GM19351 (cell line): ENCODE measurements around the gene SNX1.
A peak's percentile ranks its signal among the peaks of the same experiment; 100 is the strongest.
"Not testable (repeated sequence)": the region's sequence is repeated elsewhere in the genome, so short reads cannot be mapped to it uniquely, and the experiment has no call there.

Experiments
- ATAC-seq: cut with Tn5 transposase; IDR thresholded peaks from one replicate; pipeline ENCODE4 v1.9.1; 2021; ENCODE audit warnings: mild to moderate bottlenecking, moderate library complexity; ENCODE audit not compliant: unreplicated experiment

Gene SNX1, protein sequence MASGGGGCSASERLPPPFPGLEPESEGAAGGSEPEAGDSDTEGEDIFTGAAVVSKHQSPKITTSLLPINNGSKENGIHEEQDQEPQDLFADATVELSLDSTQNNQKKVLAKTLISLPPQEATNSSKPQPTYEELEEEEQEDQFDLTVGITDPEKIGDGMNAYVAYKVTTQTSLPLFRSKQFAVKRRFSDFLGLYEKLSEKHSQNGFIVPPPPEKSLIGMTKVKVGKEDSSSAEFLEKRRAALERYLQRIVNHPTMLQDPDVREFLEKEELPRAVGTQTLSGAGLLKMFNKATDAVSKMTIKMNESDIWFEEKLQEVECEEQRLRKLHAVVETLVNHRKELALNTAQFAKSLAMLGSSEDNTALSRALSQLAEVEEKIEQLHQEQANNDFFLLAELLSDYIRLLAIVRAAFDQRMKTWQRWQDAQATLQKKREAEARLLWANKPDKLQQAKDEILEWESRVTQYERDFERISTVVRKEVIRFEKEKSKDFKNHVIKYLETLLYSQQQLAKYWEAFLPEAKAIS

DNA sequence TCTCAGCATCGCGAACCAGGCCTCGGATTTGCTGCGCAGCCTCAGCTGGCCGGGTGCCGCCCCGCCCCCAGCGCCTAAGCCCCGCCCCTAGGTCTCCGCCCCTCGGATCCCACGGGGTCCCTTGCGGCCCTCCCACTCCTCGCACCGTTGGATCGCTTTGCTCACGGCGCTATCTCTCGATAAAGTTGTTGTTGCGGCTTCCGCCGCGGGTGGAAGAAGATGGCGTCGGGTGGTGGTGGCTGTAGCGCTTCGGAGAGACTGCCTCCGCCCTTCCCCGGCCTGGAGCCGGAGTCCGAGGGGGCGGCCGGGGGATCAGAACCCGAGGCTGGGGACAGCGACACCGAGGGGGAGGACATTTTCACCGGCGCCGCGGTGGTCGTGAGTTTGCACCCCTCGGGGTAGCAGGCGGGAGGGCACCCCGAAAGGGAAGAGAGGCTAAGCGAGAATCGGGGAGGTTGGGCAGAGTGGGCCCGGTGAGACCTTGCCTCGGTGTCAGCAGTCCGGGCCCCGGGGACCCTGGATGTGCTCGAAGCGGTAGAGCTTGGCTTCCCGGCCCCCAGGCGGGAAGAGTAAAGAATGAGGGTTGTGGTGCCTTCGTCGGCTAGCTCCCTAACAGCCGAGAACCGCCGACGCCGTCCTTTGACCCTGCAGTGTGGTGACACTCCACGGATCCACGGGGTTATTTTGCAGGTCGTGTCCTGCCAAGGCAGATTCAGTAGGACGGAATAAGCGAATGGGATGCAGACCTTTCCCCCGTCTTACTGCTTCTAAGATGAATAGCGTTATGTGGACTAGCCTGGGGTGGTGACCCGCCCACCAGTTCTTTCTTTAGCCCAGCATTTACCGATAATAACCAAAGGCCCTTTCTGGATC is at the start of gene SNX1:
SNX1 (plus strand) TSS at position 188 of the 873 bp plus-strand sequence; CDS start at position 220, 32 bp downstream.
- ATAC-seq, result peak; percentile 37

DNA sequence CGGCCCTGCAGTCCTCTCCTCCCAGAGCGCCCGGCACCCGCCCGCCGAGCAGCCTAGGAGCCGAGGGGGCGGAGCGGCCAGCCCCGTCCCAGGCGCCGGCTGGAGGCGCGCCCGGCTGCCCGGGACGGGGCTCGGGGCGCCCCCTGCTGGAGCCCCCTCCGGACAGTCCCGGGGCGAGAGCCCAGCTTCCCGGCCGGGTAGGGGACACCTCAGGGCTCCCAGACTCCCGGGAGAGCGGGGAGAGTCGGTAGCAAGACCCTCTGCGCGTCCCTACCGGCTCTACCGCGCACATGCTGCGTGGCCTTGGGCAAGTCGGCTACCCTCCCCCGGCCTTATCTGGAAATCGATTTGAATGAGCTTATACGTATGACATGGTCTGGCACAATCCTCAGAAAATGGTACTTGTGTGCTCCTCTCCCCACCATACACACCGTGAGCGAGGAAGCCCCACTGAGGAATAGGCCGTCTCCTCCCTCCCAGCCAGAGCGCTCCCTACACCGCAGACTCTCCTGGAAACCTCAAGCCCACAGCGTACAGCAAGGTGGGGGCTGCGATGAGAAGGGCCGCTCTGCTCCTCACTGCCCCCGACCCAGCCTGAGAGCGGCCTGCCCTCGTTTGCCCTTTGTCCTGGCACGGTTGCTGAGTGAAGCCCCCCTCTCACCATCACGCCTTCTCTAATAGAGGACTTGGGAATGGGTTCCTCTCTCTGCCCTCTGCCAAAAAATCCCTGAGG is 49.2 kb upstream of the SNX1 start, which contains the start of gene DAPK2:
DAPK2 (minus strand) TSS at position 65 of the 733 bp plus-strand sequence. CDS start 6,224 bp downstream, outside the sequence.
- ATAC-seq, result peak; percentile 58

DNA sequence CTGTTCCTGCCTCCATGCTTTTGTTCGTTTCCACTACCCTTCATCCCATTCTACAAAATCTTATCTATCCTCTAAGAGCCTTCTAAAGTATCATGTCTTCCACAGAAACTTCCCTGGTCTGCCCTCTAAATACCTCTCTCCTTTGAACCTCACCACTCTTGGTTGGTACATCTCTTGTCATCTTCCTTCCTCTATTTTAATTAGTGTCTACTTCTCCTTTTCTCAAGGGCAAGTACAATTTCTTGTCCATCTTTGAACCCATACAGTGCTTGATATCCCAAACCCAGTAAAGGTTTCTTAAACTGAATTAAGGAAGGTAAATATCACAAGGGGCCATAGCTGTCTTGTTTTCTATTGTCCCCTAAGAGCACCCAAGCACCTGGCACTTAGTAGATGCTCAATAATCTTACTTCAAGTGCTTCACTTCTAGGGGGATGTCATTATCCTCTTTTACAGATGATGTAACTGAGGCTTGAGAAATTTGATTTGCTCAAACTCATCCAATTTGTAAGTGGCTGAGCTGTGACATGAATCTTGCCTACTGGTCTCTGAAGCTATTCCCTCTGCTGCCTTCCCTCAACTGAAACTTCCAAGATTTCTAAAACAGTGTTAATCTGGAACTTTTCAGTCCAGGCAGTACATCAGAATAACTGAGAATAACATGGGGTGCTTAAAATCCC is 46.9 kb upstream of the SNX1 start:
- no peak for ATAC-seq

DNA sequence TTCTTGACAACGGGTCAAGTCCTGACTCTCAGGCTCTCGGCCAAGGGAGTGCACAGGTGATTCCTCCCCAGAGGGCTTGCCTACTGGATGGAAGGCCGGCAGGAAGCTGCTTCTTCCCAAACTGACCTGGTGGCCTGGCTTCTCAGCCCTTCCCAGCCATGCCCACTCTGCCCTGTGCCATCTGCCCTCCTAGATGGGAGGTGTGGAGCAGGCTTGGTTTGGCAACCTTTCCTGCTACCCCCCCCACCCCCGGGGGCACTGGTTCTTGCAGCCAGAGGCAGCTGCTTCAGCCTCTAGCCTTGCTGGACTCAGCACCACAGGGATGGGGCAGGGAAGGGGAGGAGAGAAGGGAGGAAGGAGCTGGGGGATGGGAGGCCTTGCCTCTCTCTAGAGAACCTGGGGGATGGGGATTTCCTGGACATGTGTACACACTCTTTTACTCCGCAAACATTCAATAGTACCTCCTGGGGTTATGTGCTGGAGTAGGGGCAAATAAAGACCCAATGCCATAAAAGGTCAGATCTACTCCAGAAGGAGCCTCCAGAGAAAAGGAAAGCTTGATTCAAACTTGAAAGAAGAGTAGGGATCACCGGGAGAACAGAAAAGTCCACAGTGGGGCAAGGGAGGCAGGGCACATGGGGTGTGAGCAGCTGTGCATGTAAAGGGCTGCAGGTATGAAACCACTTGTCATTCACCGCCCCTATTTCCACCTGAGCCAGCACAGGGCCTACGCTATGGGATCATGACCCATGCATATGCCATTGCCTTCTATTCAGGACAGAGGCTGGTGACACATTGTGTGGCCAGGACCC is 45.3 kb upstream of the SNX1 start:
- ATAC-seq, result no peak

DNA sequence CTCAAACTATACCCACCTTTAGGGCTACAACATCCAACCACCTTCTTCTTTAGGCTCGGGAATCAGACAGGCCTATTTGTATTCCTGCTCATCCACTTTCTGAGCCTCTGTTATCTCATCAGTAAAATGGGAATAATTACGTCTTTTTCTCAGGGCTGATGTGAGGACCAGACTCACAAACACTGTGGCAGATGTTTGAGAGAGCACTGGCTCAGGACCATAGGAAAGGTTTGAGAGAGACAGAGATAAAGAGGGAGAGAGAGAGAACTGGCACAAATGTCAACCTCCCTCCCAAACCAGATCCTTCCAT is 44.7 kb upstream of the SNX1 start:
- ATAC-seq, result no peak

DNA sequence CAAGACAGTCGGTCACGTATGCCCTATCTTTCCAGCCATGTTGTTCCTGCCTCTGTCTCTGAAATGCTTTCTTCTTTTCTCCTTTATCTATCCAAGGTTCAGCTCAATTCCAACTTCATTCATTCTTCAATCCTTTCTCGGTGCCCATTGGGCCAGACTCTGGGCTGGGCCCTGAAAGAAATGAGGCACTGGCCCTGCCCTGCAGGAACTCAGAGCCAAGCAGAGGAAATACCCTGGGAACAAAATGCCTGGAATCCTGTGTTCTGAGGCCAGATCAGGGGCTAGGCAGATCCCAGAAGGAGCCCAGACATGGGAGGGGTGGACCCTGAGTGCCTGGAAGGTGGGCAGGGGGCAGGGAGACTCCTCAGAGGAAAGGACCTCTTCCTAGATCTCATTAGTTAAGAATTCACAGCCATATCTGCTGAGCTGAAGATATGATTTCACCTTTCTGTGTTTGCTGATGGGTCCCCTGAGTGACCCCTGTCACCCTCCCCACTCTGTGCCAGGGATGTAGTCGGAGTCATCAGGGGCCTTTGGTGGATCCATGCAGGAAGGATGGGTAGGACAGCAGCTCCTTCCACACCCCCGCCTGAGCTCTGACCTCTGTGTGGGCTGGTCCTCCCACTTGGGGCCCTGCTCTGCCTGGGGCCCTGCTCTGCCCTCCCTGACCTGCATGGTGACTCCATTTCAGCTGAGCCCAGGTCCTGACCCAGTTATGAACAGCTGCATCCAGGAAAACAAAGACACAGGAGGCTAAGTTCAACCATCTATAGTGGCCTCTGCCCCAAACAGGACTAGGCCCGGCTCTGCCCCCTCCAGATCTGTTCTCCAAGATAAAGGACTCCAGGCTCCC is 44.1 kb upstream of the SNX1 start:
- no peak for ATAC-seq

DNA sequence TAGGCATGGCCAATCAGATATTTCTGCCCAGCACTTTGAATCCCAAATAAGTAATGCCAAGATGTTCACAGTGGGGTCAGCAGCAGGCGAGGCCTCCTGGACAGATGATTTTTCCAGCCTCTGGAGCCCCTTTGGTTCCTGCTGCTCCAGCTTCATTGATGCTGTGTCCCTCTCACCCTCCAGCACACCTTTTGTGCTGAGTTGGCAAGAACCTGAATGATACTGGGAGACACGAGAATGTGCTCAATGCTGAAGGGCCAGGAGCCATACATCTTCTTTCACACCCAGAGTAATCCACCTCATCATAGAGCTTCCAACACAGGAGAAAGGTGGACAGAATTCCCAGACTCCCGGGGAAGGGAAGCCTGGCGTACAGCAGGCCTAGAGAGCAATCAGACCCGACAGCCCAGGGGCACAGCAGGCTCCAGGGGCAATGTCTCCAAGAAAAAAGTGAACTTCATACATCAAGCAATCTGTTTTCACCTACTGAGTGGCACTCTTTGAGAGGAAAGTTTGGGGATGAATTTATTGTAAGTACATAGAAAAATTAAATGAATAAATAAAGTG is 42.8 kb upstream of the SNX1 start:
- ATAC-seq, result no peak

DNA sequence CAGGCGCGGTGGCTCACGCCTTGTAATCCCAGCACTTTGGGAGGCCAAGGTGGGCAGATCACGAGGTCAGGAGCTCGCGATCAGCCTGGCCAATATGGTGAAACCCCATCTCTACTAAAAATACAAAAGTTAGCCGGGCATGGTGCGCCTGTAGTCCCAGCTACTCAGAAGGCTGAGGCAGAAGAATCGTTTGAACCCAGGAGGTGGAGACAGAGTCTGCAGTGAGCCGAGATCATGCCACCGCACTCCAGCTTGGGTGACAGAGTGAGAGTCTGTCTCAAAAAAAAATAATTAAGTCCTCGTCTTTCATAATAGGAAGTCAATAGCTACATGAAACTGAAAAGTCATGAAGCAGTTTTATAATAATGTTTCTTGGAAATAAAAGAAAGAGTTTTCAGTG is 42.1 kb upstream of the SNX1 start:
- not testable (repeated sequence) for ATAC-seq

DNA sequence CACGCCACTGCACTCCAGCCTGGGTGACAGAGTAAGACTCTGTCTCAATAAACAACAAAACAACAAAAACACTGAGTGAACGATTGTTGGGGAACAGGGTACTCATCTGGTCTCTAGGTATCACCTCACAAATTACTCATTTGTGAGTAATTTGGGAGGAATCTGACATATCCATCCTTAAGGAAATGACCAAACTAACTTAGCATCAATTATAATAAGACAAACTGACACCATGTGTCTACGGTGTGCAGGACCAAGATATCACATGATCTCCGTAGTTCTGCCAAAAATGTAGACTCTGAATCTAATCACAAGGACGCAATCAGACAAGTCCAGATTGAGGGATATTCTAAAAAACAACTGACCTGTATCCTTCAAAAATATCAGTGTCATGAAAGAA is 37.5 kb upstream of the SNX1 start:
- ATAC-seq, result no peak

DNA sequence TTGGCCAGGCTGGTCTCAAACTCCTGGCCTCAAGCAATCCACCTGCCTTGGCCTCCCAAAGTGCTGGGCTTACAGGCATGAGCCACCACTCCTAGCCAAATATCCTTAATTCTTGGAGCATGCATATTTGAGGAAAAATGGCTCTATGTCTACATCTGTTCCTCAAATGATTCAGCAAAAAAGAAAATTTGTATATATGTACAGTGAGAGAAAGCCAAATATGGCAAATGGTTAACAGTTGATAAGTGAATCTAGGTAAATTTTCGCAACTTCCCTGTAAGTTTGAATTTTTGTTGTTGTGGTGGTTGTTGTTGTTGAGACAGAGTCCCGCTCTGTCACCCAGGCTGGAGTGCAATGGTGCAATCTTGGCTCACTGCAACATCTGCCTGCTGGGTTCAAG is 36.7 kb upstream of the SNX1 start:
- ATAC-seq, result not testable (repeated sequence)

DNA sequence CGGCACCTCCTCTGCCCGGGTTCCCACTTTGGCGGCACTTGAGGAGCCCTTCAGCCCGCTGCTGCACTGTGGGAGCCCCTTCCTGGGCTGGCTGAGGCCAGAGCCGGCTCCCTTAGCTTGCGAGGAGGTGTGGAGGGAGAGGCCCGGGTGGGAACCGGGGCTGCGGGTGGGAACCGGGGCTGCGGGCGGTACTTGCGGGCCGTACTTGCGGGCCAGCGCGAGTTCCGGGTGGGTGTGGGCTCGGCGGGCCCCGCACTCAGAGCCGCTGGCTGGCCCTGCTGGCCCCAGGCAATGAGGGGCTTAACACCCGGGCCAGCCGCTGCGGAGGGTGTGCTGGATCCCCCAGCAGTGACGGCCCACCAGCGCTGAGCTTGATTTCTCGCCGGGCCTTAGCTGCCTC is 35.1 kb upstream of the SNX1 start:
- no peak for ATAC-seq

DNA sequence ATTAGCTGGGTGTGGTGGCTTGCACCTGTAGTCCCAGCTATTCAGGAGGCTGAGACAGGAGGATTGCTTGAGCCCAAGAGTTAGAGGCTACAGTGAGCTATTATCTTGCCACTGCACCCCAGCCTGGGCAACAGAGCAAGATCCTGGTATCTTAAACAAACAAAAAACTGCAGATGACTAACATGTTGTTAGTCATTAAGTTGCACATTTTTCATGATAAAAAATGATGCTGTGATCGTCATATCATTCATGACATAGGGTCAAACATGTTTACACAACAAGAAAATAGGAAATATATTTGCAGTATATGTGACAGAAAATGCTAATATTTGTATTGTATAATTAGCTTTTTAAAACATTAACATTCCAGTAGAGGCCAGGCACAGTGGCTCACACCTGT is 29.3 kb upstream of the SNX1 start:
- ATAC-seq, result no peak

DNA sequence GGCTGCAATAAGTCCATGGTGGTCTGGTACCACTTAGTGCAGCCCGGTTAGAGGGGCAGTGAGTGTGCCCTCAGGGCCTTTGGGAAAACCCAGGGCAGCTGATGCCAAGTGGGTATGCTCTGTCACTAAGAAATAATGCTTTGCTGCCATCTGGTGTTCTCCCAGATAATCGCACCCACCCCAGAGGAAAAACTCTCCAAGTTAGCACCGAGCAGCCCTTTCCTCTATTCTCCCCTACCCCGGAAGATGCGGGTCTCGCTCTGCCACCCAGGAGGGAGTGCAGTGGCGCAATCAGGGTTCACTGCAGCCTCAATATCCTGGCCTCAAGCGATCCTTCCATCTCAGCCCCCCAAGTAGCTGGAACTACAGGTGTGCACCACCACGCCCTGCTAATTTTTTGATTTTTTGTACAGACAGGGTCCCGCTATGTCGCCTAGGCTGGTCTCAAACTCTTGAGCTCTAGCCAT is 28.2 kb upstream of the SNX1 start:
- ATAC-seq, result no peak

DNA sequence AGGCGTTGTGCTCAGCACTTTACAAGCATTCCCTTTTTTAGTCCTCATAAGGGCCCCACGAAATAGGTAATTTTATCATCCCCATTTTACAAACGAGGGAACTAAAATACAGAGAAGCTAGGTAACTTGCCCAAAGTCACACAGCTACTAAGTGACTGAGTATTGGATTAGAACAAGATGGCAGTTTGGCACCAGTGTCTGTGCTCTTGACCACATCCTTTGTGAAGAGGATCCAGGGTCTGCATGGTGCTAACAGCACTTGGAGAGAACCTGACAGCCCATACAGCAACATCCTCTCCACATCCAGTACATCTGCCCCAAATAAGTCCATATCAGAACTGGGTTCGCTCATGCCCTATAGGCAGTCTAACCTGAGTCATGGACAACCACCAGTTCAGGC is 27.6 kb upstream of the SNX1 start:
- ATAC-seq, result no peak

DNA sequence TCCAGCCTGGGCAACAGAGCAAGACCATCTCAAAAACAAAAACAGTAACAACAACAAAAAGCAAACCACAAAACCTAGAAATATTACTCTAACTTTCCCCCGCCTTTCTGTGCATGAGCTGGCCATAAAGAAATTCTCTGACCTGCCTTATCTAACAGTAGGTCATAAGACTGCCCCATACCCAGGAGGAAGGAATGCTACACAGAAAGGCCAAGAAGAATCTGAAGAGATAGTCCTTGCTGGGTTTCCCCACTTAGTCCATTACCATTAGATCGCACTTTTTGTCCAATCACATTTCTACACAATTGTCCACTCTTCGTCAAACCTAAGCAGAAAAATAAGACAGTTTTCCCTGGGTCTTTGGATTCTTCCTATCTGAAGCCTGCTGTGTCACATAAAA is 25.7 kb upstream of the SNX1 start:
- no peak for ATAC-seq

DNA sequence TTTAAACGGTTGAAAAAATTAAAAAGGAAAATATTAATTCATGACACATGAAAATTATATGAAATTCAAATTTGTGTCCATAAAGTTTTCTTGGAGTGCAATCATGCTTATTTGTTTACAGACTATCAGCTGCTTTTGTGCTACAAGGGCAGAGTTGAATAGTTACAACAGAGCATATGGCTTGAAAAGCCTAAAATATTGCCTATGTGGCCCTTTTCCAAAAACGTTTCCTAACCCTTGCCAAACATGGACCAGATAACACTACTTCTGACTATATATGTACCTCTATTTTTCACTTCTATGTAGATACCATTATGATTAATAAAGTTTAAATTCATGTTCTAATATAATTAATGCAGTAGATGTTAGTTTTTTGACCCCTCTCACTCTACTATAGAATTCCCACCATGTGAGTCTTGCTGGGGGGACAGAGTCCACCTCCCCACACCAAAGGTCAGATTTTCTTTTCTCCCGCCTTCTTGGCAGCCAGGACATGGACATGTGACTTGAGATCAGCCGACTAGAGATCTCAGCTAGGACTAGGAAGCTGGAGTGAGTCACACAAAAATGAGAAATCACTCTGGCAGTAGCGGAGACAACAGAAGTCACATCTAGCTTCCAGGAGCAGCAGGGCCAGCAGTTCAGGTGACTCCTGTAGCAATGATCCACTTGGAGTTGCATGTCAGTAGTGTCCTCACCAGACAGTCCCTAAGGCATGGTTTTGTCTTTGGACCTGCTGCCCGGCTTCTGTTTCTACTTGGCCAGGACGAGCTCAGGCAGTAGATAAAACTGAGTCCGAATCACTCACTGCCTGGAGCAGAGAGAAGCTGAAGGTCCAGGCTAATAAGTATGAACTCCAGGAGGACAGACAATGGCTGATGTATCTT is 24.6 kb upstream of the SNX1 start:
- no peak for ATAC-seq
